ENCODE measurements around the gene LAMB4.
A peak's percentile ranks its signal among the peaks of the same experiment; 100 is the strongest.

LAMB4 gene

DNA sequence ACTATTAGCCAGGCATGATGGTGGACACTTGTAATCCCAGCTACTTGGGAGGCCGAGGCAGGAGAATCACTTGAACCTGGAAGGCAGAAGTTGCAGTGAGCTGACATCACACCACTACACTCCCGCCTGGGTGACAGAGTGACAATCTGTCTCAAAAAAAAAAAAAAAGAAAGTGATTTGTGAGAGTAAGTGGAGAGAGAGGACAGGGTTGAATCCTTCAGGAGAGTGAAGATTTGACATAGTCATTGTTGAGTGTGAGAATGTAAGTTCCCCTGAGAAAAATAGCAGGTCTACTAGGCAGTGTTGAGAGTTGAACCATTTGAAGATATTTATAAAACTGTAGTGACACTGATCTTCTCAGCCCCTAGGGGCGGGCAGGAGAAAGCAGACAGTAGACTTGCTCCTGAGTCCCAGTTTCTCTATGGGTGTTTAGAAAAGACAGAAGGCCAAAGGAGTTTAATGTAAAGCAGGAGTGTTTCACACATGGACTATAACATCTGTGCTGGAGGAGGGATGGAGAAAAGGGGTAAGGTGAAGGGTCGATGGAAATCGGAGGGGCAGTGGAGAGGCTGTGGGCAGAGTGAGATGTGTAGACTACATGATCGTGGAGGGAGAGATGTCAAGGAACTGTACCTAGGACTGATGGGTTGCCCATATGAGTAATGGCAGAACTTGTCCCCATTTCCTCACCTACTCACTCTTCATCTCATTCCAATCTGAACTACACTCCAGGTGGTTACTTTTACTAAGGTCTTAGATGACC, 13.7 kb upstream of the LAMB4 start:
- no peak for DNase-seq (ENCODE audit: low spot score)

DNA sequence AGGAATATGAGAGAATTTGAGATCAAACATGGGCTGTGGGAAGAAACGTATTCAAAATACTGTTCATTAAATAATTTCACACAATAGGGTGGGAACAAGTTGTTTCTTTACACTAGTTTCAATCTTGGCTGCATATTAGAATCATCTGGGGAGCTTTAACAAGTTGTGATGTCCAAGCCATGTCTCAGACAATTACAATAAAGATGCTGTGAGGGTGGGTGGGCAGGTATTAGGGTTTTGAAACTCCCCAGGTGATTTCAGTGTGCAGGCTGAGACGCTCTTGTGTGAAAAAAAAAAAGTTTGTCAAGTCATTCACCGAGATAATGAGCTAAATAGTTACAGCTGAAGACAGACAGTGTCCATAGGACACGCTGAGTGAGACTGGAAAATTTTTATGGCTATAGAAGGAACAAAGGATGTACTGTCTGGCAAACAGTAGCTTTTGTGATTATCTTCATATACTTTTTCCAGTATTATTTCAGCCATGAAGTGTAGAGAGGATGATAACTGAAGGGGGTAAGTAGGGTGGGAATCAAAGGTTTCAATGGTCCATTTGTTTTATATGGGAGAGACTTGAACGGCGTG, 12.6 kb upstream of the LAMB4 start:
- no peak for DNase-seq (ENCODE audit: low spot score)

DNA sequence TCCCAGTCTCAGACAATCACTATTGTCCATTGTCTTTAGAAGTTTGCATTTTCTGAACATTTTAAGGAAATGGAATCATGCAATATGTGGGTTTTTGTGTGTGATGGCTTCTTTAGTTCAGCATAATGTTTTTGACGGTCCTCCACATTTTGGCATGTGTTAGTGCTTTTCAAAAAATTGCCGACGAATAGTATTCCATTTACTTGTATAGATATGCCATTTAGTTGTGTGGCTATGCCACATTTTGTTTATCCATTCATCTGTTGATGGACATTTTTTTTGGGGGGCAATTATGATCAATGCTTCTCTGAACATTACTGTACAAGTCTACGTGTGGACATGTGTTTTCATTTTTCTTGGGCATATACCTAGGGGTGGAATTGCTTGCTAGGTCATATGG, 12.0 kb upstream of the LAMB4 start:
- no peak for DNase-seq (ENCODE audit: low spot score)

DNA sequence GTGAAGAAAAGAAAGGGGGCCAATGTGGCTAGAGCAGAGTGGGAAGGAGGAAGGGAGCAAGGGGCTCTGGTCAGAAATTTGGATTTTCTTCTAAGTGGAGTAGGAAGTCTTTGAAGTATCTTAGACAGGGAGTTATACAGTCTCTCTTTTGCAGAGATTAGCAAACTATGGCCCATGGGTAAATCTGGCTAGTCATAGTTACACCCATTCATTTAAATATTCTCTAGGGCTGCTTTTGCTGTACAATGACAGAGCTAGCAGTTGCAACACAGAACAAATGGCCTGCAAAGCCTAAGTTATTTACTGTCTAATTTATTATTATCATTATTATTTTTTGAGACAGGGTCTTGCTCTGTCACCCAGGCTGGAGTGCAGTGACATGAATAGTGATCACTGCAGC, 10.5 kb upstream of the LAMB4 start:
- no peak for DNase-seq (ENCODE audit: low spot score)

DNA sequence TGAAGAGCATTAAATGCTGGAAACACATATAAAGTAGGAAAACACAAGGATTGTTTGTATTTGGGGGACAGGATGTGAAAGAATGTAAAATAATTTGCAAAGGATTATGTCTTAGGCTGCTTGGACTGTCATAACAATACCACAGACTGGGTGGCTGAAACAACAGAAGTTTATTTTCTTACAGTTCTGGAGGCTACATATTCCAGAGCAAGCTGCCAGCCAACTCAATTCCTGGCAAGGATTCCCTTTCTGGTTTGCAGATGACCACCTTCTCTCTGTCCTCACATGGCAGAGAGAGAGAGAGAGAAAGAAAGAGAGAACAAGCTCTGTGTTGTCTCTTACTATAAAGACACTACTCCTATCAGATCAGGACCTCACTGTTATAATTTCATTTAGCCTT, 8.8 kb upstream of the LAMB4 start:
- no peak for DNase-seq (ENCODE audit: low spot score)

DNA sequence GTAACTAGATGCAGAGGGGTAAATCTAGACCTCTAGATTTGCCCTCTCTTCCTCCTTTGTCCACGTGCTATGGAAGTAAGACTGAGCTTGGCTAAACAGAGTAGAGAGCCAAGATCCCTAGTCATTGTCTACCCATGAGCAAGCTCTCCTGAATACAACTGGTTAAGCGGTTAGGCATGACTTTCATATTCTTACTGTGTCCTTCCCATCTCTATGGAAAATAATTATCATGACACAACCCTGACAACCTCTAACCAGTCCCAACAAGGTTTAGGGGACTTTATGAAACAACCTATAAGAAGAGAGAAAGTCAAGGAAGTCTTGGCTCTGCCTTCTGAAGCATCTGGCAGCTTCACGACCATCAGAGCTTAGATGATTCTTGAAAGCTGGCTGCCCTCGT, 7.8 kb upstream of the LAMB4 start:
- no peak for DNase-seq (ENCODE audit: low spot score)

DNA sequence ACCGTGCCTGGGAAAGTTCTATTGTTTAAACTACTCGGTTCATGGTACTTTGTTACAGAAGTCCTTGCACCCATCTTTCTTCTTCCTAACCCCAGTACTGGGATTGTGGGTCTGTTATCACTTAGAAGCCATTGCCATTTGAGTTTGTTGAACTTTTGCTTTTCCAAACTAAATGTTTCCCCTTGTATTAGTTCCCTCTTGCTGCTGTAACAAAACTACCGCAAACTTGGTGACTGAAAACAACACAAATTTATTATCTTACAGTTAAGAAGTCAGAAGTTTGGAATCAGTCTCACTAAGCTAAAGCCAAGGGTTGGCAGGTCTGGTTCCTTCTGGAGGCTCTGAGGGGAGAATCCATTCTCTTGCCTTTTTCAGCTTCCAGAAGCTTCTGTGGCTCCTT, 6.9 kb upstream of the LAMB4 start:
- DNase-seq (ENCODE audit: low spot score), result no peak

DNA sequence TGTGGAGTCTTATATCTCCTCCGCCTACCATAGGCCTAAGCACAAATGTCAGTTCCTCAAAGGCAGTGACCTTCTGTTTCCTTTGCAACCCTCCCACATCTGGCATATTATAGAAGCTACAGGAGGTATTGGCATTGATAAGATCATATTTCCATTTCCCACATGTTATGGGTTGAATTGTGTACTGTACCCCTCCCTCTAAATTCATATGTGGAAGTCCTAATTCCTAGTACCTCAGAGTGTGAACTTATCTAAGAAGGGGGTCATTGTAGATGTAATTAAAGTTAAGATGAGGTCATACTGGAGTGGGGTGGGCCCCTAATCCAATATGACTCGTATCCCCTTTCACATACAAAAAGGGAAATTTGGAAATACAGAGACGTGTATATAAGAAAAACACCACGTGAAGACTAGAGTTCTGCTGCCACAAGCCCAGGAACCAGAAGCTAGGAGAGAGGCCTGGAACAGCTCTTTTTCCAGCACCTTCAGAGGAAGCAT, 6.1 kb upstream of the LAMB4 start:
- no peak for DNase-seq (ENCODE audit: low spot score)

DNA sequence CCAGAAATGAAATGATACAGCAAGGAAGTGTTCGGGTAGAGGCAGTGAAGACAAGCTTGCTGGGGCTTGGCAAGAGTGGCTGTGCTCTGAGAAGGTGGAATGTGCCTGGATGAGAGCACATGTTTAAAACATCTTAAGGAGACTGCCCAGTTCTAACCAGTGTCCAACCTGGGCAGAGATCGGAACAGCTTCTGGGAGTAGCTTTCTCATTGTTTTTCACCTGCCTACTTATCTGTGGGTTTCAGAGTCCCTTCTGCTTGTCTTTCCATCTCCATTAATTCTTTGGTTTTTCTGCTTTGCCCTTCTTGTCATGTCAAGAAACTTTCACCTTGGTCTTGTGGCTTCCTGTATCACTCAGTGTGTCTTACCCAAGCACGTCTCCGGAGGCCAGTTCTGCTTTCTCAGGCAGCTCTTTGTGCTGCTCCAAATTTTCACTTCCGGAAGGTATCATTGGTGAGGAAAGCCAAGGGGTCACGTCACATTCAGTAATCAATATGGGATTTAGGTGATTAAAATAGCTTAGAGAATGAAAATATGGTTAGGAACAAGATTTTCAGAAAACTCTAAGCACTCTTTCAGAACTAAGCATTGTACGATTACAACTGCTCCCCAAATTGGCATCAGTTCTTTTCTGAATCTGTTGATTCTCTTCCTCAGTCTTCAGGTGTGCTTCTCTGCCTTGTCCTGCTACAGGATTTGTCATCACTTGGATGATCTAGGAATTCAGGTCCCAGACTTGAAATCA, 5.5 kb upstream of the LAMB4 start:
- DNase-seq (ENCODE audit: low spot score), result peak; percentile 8

DNA sequence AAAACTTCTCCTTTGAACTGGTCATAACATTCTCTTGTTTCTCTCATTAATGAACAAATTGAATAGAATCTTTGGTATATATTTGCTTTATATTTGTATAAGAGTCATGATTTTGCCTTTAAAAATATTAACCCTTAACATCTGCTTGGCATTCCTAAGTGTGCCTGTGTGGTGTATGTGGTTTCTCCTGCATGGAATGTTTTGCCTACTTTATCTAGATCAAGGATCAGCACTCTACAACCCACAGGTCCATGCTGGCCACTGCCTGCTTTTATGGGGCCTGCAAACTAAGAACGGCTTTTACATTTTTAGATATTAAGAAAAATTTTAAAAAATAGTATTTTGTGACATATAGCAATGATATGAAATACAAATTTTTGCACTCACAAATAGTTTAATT, 4.3 kb upstream of the LAMB4 start:
- DNase-seq (ENCODE audit: low spot score), result no peak

DNA sequence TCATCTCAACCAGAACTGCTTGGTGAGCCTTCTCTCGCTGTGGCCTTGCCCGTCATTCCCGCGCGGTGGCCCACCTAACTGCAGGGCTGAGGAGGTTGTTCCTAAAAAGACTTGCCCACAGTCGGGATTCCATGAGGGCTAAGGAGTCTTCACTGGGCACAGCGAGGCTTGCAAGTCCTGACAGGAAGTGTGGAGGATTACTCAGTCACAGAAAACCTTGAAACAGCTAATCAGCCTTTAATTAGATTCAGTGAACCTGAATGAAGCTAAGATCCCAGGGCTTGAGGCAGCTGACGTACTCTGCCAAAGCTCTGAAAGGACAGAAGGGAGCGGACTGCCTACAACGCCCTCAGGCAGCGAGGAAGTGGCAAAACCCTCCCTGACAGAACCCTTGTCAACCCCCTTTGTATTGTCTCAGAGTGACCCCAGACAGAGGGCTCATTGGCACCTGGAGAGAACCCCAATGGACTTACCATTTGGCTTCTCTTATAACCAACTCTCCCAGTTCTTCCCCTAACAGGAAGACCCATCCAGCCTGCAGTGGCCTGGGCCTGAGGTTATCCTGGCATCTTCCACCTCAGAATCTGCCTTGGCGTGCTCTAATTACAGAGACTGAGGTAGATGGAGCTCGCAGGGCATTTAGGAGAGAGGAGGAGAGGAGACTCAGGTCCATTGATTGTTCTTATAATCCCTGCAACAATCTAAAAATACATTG, 2.5 kb upstream of the LAMB4 start:
- DNase-seq (ENCODE audit: low spot score), result no peak

DNA sequence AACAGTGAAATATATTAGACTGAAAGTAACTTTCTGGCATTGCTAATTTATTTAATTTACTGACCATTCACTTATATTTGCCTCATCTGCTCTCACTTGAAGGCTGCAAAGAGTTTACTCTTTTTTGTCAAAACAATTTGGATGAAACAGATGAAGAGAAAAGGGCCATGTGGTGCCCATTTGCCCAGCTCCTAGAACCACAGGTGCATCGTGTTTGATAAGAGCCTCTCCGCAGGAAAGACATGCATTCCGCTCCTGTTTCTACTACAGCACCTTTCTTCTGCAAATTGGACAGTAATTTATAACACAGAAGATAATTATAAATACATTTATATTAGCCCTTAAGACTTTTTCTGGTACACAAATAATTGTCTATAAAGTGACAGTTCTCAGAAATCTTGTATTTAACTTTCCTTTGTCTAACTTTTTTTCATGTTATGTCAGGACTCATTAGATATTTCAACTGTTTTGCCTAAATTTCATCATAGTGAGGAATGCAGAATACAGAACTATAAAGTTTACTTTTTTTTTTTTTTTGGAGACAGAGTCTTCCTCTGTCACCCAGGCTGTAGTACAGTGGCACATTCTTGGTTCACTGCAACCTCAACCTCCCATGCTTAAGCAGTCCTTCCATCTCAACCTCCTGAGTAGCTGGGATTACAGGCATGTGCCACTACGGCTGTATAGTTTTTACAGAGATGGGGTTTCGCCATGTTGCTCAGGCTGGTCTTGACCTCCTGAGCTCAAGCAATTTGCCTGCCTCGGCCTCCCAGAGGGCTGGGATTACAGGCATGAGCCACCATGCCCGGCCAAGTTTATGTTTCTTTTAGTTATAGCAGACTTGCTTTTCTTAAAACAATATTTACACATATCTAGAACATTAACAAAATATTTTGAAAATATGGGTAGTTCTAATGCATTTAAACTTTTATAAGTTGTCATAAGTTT, 869 bp downstream of the LAMB4 start:
- DNase-seq (ENCODE audit: low spot score), result no peak

DNA sequence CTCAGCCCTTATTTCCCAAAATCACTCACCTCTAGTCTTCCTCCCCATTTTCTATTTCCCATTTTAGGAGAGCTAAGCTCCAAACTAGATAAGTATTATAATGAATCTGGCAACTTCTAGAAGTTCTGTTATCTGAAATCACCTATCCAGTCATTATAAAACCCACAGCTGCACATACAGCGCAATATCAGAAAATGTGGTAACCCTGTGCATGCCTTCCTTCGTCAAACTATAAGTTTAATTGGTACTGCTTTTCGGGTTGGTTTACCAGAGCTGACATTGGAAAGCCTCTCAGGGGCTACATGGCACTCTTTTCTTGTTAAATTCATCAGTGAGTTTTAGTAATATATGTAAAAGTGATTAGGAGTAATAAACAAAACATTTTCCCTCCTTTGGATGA, 1.6 kb downstream of the LAMB4 start:
- DNase-seq (ENCODE audit: low spot score), result no peak

DNA sequence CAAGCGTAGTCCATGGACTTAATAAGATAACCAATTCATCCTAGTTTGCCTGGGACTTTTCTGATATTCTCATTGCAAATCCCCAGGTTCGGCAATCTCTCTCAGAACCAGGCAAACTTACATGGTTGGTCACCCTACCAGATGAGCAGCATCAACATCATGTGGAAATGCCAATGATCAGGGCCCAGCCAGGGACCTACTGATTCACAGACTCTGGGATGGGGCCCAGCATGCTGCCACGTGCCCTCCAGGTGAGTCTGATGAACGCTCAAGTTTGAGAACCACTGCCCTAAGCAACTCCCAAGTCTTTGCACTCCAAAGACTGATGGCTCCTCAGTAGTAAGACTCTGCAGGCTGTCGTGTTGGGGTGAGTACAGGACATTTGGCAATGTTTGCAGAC, 2.7 kb downstream of the LAMB4 start:
- no peak for DNase-seq (ENCODE audit: low spot score)

DNA sequence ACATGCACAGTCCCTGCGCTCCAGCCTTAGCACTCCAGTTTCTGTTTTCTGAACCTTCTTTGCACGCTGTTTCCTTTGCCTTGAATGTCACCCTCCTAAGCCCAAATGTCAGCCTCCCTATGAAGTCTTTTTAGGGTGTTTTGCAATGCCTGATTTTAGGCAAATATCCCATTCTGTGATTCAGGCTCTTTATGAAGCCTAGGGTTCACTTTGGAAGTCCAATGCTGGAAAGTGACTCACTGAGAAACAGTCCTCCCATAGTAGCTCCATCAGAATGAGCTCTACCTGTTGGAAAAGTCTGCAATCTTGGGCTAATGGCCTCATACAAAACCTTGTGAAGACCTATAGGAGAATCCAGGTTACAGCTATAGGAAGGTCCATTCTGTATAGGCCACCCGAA, 5.3 kb downstream of the LAMB4 start:
- no peak for DNase-seq (ENCODE audit: low spot score)

DNA sequence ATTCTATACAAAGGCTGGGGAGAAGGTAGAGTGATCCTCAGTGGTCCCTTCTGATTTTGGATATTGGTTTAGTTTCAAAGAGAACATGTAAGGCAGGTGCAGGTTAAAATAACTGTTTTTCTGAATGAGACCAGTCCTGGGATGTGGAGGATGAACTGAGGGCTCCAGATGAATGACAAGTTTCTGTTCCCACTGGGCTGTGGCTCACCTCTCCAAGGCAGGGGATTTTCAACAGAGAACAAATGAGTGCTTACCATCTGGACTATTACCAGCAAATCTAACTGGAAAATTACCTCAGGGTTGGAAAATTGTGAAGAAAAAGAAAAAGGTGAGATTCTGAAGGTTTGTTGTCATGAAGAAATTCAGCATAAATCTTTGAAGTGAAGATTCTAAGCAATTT, 8.0 kb downstream of the LAMB4 start:
- DNase-seq (ENCODE audit: low spot score), result no peak

DNA sequence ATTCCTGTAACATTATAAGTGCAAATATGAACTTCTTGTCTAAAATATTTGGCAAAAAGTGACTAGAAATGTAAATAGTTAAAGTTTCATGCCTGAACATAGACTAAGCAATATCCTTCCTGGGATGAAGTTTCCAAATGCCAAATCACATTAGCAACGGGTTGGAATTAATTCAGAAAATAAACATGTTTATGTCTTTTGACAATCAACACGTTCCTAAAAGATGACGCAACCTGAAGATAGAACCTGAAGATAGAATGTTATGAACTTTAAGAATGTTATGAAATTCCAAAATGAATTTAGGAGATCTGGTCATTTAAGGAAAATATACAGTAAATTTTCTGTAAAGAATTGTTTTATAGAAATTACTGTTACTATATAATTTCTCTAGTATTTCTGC, 9.2 kb downstream of the LAMB4 start:
- DNase-seq (ENCODE audit: low spot score), result no peak

DNA sequence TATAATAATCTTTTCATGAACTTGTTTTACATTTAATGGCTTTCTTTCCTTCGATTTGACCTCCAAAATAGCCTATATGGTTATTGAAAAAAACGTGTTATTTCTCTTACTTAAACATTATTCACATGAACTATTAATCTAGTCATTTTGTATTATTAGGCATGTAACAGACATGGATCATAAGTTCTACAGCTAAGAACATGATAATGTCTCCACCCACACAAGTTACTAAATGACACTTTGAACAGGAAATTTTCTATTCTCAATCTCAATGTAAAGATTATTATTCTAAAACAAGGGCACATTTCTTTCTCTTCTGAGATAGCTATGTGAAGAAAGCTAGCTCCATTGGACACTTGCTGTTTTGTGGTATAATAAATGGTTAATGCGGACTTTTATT, 10.0 kb downstream of the LAMB4 start:
- no peak for DNase-seq (ENCODE audit: low spot score)

DNA sequence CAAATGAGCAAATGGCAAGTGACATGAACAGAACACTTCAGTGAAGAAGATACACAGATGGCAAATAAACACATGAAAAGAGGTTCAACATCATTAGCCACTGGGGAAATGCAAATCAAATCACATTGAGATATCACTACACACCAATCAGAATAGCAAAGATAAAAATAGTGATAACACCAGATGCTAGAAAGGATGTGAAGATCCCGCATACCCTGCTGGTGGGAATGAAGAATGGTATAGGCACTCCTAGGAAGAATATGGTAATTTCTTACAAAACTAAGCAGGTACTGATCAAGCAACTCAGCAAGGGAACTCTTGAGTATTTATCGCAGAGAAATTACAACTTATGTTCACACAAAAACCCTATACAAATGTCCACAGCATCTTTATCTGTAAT, 11.2 kb downstream of the LAMB4 start:
- DNase-seq (ENCODE audit: low spot score), result no peak

DNA sequence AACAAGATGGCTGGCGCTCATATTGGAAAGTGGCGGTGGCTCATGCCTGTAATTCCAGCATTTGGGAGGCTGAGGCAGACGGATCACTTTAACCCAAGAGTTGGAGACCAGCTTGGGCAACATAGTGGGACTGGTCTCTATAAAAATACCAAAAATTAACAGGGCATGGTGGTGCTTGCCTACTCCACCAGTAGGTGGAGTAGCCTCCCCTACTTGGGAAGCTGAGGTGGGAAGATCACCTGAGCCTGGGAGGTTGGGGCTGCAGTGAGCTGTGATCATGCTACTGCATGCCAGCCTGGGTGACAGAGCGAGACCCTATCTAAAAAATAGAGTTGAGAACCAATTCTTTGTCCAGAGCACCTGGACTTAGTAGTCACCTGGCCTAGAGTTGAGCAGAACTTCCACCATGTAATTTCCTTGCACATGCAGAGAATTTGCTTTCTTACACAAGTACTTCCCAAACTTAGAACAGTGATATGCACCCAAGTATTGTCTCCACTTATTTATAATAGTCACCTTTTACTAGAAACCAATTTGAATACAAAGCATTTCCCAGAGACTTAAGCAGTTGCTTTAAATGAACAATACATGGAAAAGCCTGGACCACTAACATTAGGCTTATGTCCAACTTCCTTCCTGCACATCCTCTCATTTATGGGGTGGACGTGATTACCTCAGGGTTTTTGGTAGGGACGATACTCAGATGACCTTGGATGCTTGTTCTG, 15.9 kb downstream of the LAMB4 start:
- no peak for DNase-seq (ENCODE audit: low spot score)

DNA sequence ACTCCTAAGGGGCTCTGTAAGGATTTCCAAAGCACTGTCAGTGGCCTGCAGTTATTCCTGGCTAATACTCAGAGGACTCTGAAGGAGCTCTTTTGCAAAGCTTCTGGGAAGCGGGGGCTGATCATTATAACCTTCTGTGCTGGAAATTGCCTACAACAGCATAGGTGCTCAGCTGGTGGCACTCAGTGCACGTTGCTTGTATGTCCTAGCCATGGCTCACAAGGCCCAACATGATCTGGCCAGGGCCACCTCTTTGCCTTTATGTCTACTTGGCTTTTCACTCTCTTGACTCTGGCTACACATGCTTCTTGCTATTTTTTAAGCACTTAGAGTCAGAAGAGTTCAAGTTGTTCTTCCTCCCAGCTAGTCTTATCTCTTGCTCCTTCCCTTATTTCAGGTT, 17.5 kb downstream of the LAMB4 start:
- no peak for DNase-seq (ENCODE audit: low spot score)
